ENCODE data around the gene TMEM52. TPM values are rescaled to one million over a fixed set of nuclear protein-coding genes. Genes with fewer than 3 reads are reported as not detected.

Gene TMEM52
- total and polyA plus RNA-seq, 2 of the 13 experiments (the other 11 are each of a cell fraction or from before 2014, with no cell fraction given) = 13.2 to 18.7 TPM

- ATAC-seq (no peak), DNase-seq (ENCODE audit: low spot score) (no peak), FAIRE-seq (no peak)
- Histone ChIP-seq H3K27ac (ENCODE audit: extremely low read length, insufficient read depth, low read length) (no peak overlapping the region), H4K20me1 (ENCODE audit: insufficient read depth, low read length) (no peaks in the 10 kb centered on the region), H3K27me3 (ENCODE audit: control insufficient read depth in 1 of 2, insufficient read depth in 2 of 2, low read length in 2 of 2) (peaks cover 7 to 58% of the 10 kb centered on the region in 2 experiments; a peak in 4 of 5 replicates), H2AFZ (ENCODE audit: low read length) (no peak overlapping the region), H3K4me3 (replicated peaks in 1 of 3; ENCODE audit: insufficient read depth in 1 of 3, low read depth in 2 of 3, low read length in 3 of 3) (no peak overlapping the region), H3K79me2 (ENCODE audit: insufficient read depth, low read length) (no peaks in the 10 kb centered on the region), H3K4me2 (ENCODE audit: low read depth, low read length) (no peak overlapping the region), H3K9ac (ENCODE audit: insufficient read depth, low read depth, low read length) (no peak overlapping the region), H3K4me1 (ENCODE audit: insufficient read depth, low read length) (peaks cover 19% of the 10 kb centered on the region), H3K36me3 (replicated peaks in 1 of 2; ENCODE audit: control insufficient read depth in 1 of 2, insufficient read depth in 2 of 2, low read length in 2 of 2) (no peaks in the 10 kb centered on the region), H3K9me3 (ENCODE audit: low read length) (no peaks in the 10 kb centered on the region)
- ChIA-PET CTCF (ENCODE audit: low intra/inter-chr PET ratio, low total read pairs) (no interaction called here), POLR2A (no interaction called here)
- intact Hi-C loops (cut with micrococcal nuclease; ENCODE audit: unreplicated experiment) = no loop called here
- TF ChIP-seq ZBTB43 (CRISPR knock-in tag; conservative IDR thresholded peaks at IDR 0.05) = no peak
- BruUV-seq (replicated peaks) = no TSS peak
- WGBS (ENCODE audit: low lambda C conversion rate) = 42% methylated on average over 2 of the region's 16 CpGs
- in situ Hi-C loops (cut with HindIII; ENCODE audit: extremely low pct_ligation_motif_present, low pct_unique_long_range_greater_than_20kb) = no loop called here
These were observed 48.1 kb upstream of the TMEM52 start for GRCh38 chr1:1967151-1967550.

- H3K4me3 ChIP-seq (replicated peaks in 1 of 3; ENCODE audit: insufficient read depth in 1 of 3, low read depth in 2 of 3, low read length in 3 of 3) = no peak overlapping the region
- no peaks in the 10 kb centered on the region for H3K36me3 ChIP-seq (replicated peaks in 1 of 2; ENCODE audit: control insufficient read depth in 1 of 2, insufficient read depth in 2 of 2, low read length in 2 of 2)
- H3K27ac ChIP-seq (ENCODE audit: extremely low read length, insufficient read depth, low read length) = no peak overlapping the region
- no peaks in the 10 kb centered on the region for H4K20me1 ChIP-seq (ENCODE audit: insufficient read depth, low read length)
- POLR2A ChIA-PET = no interaction called here
- peaks cover 7 to 67% of the 10 kb centered on the region in 2 experiments; a peak in 4 of 5 replicates for H3K27me3 ChIP-seq (ENCODE audit: control insufficient read depth in 1 of 2, insufficient read depth in 2 of 2, low read length in 2 of 2)
- no peak overlapping the region for H2AFZ ChIP-seq (ENCODE audit: low read length)
- H3K4me1 ChIP-seq (ENCODE audit: insufficient read depth, low read length) = peaks cover 29% of the 10 kb centered on the region
- H3K9ac ChIP-seq (ENCODE audit: insufficient read depth, low read depth, low read length) = no peak overlapping the region
- no peak for TF ChIP-seq TEAD3 (CRISPR knock-in tag; optimal IDR thresholded peaks at IDR 0.05; ENCODE audit: borderline replicate concordance)
- TF ChIP-seq MAX (IDR thresholded peaks at IDR 0.05) = no peak
- no peak for TF ChIP-seq PAXIP1 (CRISPR knock-in tag; conservative IDR thresholded peaks at IDR 0.05)
- TF ChIP-seq ZMYM4 (CRISPR knock-in tag; IDR thresholded peaks at IDR 0.05) = no peak
- no peak for TF ChIP-seq CBFB (CRISPR knock-in tag; IDR thresholded peaks at IDR 0.05)
- no peak for TF ChIP-seq ZMYM2 (CRISPR knock-in tag; IDR thresholded peaks at IDR 0.05)
- TF ChIP-seq REPIN1 (CRISPR knock-in tag; IDR thresholded peaks at IDR 0.05; ENCODE audit: borderline replicate concordance, low read depth) = no peak
- TF ChIP-seq ZFP1 (CRISPR knock-in tag; IDR thresholded peaks at IDR 0.05) = no peak
- no peak for TF ChIP-seq KDM2A (CRISPR knock-in tag; IDR thresholded peaks at IDR 0.05; ENCODE audit: borderline replicate concordance, low read depth)
- no peaks in the 10 kb centered on the region for H3K9me3 ChIP-seq (ENCODE audit: low read length)
- CTCF ChIA-PET (ENCODE audit: low intra/inter-chr PET ratio, low total read pairs) = no interaction called here
- intact Hi-C loops (cut with micrococcal nuclease; ENCODE audit: unreplicated experiment) (no loop called here), in situ Hi-C loops (cut with HindIII; ENCODE audit: extremely low pct_ligation_motif_present, low pct_unique_long_range_greater_than_20kb) (no loop called here)
- FAIRE-seq (no peak), ATAC-seq (no peak), DNase-seq (ENCODE audit: low spot score) (no peak)
- no peaks in the 10 kb centered on the region for H3K79me2 ChIP-seq (ENCODE audit: insufficient read depth, low read length)
- no TSS peak for BruUV-seq (replicated peaks)
- no peak overlapping the region for H3K4me2 ChIP-seq (ENCODE audit: low read depth, low read length)
- WGBS (ENCODE audit: low lambda C conversion rate) = 51% methylated on average over 30 of the region's 38 CpGs
These were observed 47.1 kb upstream of the TMEM52 start for GRCh38 chr1:1966071-1966740.
